Endometrial microvascular endothelial cells (primary cell): Measurements from ENCODE around the gene TOMM40. TPM values are rescaled to one million over a fixed set of nuclear protein-coding genes. Genes with fewer than 3 reads are reported as not detected.
"Not testable (repeated sequence)": the region's sequence is repeated elsewhere in the genome, so short reads cannot be mapped to it uniquely, and the experiment has no call there.

Source experiments
- in situ Hi-C: cut with HindIII; loops from 2 replicates; pipeline ENCODE4 v1.10.0; 2017; ENCODE audit warnings: low sequenced_read_pairs, low pct_unique_long_range_greater_than_20kb; ENCODE audit errors: inconsistent ontology term
- total RNA-seq: library from RNA; depleted of rRNA; stranded (reverse); fragments of >200 nt; gene quantifications from one replicate; pipeline ENCODE4 v1.2.3, GENCODE V29; 2015; ENCODE audit errors: inconsistent ontology term

Gene TOMM40
- 142 TPM for total RNA-seq

GRCh38 chr19:44891016-44891882 lies at the start of gene TOMM40:
Gene TOMM40, plus strand, starts transcription at chr19:44891254. Its CDS starts 162 bp downstream, at chr19:44891416.
- in situ Hi-C loops = no loop called here

DNA sequence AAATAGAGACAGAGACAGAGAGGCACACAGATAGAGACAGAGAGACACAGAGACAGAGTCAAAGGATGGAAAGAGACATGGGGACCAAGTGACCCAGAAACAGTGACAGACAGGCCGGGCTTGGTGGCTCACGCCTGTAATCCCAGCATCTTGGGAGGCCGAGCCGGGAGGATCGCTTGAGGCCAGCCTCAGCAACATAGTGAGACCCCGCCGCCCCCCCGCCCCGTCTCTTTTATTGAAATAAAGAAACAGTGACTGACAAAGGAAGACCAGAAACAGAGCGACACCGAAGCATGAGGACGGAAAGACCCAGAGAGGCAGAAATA lies 45.8 kb upstream of the TOMM40 start:
- in situ Hi-C loops = loop anchor here (25.0 kb wide), 1 partner anchor 133 kb away; no protein-coding TSS in a partner anchor

DNA sequence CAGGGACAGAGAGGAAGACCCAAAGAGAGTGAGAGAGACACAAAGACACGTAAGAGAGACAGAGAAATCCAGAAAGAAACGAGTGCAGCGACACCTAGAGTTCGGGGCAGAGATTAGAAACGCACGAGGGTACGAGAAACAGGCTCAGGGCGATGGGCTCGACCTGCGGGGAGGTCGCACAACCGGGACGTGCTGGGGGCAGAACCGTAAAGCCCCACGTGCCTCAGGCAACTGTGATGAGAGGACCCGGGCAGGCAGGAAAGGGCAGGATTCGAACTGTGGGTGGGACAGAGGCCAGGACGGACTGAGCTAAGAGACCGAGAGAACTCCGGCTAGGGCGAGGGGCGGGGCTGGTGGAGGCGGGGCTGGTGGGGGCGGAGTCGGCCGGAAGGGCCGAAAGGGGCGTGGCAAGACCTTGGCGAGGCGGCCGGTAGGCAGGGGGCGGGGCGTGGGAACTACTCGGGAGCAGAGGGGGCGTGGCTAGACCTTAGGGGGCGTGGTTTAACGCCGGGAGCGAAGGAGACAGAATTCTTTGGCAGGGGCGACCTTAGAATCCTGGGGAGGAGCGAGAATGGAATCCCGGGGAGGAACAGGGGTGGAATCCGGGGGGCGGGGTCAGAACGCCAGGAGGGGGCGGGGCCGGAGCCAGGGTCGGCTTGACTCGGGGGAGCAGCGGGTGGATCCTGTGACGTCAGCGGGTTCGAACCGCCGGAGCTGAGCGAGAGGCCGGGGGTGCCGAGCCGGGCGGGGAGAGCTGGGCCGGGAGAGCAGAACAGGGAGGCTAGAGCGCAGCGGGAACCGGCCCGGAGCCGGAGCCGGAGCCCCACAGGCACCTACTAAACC lies 45.2 kb upstream of the TOMM40 start, which contains the start of gene NECTIN2:
Gene NECTIN2 (plus strand): TSS at position 686 of the 843 bp plus-strand sequence. CDS start 229 bp downstream, outside the sequence.
- in situ Hi-C loops = loop anchor here (25.0 kb wide), 1 partner anchor 134 kb away; no protein-coding TSS in a partner anchor

DNA sequence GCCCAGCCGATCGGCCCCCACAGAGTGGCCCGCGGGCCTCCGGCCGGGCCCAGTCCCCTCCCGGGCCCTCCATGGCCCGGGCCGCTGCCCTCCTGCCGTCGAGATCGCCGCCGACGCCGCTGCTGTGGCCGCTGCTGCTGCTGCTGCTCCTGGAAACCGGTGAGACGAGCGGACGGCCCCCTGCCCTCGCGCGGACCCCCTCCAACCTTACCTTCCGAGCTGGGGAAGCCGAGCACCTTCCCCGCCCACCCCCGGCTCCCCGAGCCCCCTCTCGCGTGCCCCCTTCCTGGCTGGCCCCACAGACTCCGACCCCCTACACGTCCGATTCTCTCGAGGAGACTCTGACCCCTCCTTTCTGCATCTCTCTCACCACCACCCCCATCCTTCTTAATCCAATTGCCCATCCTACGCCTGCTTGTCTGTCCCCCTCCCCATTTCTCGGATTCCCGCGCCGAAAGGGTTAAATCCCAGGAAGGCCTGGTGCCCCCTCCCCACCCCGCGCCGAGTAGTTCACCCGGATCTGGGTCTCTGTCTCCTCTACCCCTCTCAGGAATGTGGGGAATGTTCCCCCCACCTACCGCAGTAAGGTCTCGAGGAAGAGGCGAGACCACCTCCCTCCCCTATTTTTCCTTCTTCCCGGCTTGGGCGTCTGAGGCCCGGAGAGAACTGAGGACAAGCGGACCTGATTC lies 44.5 kb upstream of the TOMM40 start:
- in situ Hi-C loops = loop anchor here (25.0 kb wide), 1 partner anchor 134 kb away; no protein-coding TSS in a partner anchor

DNA sequence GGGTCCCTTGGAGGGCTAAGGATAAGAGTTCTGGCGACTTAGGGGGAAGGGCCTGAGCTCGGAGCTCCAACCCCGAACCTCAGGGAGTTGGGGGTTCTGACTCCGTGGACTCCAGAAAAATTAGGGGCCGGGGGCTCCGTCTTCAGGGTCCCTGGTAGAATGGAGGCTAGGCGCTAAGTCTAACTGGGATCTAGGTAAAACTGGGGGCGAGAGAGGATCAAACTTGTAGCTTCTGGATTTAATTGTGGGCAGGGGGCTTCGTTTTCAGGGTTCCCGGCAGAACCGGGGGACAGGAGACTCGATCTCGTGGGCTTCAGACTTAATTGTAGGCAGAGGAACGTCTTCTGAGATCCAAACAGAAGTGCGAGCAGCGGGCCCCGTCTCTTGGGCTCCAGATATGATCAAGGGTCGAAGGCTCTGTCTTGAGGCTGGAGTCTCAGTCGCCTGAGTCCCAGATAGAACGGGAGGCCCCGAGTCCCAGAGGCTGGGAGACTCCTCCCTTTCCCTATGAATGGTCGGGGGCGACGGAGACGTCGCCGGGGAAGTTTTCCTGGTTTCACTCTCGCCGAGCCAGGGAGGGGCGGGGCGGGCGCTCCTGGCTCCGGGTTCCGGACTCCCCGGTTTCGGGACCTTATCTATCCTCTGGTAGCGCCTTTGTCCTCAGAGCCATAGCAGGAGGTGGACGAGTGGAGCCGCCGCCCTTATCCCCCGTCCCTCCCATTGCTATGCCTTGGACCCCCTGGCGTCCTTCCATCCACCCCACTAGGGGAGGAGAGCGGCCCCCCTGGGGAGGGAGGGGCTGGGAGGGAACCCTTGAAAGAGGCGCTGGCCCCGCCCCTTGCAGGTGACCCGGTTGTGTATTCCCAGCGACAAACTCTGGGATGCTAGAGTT lies 43.7 kb upstream of the TOMM40 start:
- in situ Hi-C loops = loop anchor here (25.0 kb wide), 1 partner anchor 135 kb away; no protein-coding TSS in a partner anchor

- in situ Hi-C loops = loop anchor here (25.0 kb wide), 1 partner anchor 136 kb away; no protein-coding TSS in a partner anchor
Measured at GRCh38 chr19:44848036-44848811, 42.8 kb upstream of the TOMM40 start.

GRCh38 chr19:44848812-44849447 lies 42.1 kb upstream of the TOMM40 start:
- in situ Hi-C loops = loop anchor here (25.0 kb wide), 1 partner anchor 137 kb away; no protein-coding TSS in a partner anchor

- in situ Hi-C loops = no loop called here
Measured at GRCh38 chr19:44850641-44851109, 40.4 kb upstream of the TOMM40 start.

- in situ Hi-C loops = no loop called here
Measured at GRCh38 chr19:44851427-44851826, 39.6 kb upstream of the TOMM40 start.

- in situ Hi-C loops = no loop called here
Measured at GRCh38 chr19:44855606-44856005, 35.4 kb upstream of the TOMM40 start.

- in situ Hi-C loops = no loop called here
Measured at GRCh38 chr19:44856421-44857083, 34.5 kb upstream of the TOMM40 start.

DNA sequence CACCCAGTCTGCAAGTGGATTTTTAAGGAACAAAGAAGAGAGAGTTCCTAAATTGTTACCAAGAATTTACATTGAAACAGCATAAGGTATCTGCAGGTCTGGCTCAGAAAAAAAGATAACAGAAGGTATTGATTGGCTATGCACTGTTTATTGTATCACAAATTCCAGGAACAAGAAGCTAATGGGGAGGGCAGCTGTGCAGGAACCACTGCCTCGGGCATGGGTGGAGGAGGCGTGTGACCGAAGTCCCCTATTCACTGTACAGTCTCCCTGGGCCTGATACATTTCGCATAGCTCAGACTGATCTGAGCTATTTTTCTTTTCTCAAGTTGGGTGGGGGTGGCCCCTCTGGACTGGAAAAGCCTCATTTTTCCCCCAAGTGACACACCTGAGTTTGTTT lies 33.2 kb upstream of the TOMM40 start:
- in situ Hi-C loops = no loop called here

DNA sequence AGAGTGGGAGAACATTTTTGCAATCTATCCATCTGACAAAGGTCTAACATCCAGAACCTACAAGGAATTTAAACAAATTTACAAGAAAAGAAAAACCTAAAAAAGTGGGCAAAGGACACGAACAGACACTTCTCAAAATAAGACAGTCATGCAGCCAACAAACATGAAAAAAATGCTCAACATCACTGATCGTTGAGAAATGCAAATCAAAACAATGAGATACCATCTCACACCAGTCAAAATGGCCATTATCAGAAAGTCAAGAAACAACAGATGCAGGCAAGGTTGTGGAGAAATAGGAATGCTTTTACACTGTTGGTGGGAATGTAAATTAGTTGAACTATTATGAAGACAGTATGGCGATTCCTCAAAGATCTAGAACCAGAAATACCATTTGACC lies 29.5 kb upstream of the TOMM40 start:
- in situ Hi-C loops = not testable (repeated sequence)

DNA sequence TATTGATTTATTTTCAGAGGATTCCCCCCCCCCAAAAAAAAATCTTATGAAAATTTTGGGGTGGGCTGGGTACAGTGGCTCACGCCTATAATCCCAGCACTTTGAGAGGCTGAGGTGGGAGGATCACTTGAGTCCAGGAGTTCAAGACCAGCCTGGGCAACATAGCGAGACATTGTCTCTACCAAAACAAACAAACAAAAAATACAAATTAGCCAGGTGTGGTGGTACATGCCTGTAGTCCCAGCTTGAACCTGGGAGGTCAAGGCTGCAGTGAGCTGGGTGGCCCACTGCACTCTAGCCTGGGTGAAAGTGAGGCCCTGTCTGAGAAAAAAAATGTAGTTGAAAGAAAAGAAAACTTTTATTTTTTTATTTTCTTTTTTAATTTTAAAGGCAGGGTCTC lies 27.1 kb upstream of the TOMM40 start:
- in situ Hi-C loops = no loop called here

GRCh38 chr19:44865196-44865767 lies 25.8 kb upstream of the TOMM40 start:
- in situ Hi-C loops = no loop called here

DNA sequence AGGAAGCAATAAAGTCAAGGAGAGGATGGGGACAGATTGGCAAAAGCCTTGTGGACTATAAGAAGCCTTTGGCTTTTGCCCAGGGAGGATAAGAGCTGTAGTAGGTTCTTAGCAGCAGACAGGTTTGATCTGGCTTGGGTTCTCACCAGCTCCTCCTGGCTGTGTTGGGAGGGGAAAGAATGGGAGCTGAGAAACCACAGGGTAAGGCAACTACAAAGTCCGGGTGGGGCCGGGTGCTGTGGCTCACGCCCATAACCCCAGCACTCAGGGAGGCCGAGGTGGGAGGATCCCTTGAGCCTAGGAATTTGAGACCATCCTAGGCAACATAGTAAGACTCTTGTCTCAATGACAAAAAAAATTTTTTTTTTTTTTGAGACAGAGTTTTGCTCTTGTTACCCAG lies 24.4 kb upstream of the TOMM40 start:
- in situ Hi-C loops = no loop called here
